NCI-H748 (cell line): Measurements from ENCODE around the gene CAPN14.
A peak's percentile ranks its signal among the peaks of the same experiment; 100 is the strongest.

Experiments
- DNase-seq: peaks from one replicate; lab custom pipeline; 2025; ENCODE audit not compliant: unreplicated experiment; lab: John Stamatoyannopoulos, UW

CAPN14 gene

DNA sequence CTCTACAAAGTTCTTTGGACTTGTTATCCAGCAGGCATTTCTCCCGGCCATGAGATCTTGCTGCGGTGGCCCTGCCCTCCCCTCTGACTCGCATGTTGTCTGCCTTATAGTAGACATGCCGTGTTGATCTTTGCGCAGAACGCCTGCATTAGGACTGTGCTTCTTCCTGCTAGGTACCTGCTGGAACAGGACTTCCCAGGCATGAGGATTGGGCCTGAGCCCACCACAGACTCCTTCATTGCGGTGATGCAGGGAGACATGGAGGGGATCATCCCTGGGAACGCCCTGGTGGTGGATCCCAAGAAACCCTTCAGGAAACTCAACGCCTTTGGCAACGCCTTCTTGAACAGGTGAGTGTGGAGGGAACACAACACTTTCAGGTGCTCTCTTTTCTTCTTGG is 26.8 kb upstream of the CAPN14 start:
- no peak for DNase-seq

DNA sequence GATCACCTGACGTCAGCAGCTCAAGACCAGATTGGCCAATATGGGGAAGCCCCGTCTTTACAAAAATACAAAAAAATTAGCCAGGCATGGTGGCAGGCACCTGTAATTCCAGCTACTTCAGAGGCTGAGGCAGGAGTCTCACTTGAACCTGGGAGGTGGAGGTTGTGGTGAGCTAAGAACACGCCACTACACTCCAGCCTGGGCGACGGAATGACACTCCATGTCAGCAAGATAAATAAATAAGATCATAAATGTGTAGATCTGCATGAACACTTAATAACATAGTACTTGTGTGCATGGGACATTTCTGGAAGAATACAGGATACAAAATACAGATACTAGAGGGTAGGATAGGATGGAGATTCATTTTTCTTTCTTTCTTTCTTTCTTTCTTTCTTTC is 25.7 kb upstream of the CAPN14 start:
- no peak for DNase-seq

DNA sequence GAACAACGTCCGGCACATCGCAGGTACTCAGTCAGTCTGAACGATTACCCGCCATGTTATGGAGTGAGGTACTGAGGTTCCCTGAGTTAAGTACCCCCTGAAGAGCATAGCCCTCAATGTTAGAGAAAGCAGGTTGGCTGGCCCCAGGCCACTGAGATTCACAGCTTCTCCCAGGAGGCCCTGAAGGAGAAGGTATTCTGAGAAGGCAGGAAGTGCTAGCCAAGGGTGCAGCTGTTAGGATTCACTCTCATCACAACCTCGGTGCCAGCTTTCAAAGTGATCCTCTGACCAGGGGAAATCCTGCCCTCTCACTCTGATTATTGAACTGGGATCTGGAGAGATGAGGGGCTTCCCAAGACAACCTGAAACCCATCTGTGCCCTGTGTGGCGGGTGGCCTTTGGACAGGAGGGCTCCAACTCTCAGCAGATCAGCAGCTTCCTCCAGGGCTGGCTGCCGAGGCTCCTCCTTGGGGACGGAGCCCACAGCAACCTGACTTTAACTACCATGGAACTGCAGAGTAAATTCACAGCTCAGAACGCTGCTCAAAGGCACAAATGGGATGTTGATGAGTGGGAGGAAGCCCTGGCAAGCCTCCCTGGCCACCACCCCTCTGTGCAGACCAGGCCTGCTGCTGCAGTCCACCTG is 24.4 kb upstream of the CAPN14 start:
- no peak for DNase-seq

DNA sequence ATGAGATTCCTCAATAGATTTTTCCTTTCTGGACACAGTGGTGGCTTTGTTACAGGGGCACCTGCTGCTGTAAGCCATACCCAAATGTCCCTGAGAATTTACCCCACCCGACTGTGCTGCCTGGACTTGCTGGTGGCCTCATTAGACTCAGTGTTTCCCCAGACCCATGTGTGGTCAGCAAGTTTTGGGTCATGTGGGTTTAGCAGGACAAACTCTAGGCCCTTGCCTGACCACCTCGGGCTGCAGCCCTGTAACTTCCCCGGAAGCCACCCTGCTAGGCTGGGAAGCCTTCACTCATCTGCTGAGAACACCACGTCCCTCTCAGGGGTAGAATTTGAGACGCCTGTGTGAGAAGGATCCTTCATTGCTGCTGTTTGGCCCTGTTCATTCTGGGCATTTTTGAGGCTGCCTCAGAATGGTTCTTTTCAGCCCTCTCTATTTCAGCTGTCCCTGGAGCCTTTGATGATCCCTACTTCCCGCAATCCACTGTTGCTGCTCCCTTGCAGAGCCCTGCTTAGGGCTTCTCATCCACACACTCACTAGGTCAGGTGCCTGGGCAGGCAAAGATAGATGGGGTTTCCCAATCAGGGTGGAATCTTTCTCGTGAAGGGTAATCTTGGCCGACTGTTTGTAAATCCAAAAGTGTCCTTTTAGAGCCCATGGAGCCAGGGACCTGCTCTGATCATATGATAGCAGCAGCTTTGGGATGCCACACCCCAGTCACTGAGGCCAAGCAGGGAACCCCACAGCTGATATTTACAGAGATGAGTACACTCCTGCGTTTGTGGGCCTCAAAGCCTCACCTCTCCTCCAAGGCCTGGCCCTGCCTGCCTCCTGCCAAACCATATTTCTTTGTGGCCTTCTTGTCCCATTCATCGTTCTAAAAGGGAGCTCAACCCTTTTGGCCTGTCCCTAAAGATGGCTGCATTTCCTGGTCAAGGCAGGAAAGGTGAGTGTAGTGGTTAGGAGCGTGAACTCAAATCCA is 23.4 kb upstream of the CAPN14 start:
- DNase-seq = no peak

DNA sequence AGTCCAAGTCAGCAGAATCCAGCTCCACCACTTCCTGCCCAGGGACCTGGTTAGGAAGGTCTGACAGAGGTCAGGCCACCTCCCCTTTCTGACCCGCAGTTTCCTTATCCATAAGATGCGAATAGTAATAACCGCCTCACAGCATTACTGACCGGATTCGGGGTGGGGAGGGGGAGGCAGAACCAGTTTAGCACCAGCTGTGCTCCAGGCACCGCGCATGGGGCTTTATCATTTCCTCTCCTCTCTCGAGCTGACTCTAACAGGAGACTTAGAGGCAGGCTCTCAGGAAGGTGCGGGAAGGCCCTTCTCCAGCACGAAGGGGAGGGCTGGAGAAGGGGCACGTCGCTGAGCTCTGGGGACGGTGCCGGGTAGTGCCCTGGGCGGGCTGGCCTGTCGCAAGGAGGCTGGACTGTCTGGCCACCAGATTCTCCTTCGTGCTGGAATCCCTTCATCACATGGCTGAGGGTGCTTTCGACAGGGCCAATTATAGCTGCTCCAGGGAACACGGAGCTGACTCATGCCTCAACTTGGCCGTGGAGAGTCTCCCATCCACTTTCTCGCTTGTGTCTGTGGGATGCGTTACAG is 22.4 kb upstream of the CAPN14 start:
- DNase-seq = no peak

DNA sequence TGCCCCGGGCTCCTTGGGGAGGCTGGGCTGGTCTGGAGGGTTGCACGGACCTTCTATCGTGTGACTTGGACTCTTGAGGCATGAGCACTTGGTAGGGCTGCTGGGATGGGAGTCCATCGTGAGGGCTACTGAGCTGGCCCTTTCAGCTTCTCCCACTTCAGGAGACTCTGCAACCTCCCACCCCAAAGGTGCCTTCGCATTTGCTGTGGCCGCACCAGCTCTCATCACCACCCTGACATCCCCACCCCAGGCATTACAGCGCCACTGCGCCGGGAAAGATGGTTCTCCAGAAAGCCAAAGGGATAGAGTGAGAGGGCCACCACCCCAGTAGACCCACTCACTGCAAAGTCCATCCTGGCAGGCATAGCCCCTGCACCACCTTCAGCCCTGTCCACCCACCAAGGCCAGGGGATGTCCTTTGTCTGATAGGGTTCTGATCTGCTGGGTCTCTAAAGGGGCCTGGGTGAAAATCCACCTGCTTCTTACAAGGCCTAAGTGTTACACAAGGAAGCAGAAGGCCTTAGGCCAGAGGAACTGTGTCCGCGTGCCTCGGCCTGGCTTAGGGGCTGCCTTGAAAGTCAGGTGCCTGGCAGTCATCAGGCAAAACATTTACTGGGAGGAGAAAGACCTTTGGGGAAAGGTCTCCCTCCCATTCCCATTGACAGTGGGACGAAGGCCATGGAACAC is 21.7 kb upstream of the CAPN14 start:
- no peak for DNase-seq

DNA sequence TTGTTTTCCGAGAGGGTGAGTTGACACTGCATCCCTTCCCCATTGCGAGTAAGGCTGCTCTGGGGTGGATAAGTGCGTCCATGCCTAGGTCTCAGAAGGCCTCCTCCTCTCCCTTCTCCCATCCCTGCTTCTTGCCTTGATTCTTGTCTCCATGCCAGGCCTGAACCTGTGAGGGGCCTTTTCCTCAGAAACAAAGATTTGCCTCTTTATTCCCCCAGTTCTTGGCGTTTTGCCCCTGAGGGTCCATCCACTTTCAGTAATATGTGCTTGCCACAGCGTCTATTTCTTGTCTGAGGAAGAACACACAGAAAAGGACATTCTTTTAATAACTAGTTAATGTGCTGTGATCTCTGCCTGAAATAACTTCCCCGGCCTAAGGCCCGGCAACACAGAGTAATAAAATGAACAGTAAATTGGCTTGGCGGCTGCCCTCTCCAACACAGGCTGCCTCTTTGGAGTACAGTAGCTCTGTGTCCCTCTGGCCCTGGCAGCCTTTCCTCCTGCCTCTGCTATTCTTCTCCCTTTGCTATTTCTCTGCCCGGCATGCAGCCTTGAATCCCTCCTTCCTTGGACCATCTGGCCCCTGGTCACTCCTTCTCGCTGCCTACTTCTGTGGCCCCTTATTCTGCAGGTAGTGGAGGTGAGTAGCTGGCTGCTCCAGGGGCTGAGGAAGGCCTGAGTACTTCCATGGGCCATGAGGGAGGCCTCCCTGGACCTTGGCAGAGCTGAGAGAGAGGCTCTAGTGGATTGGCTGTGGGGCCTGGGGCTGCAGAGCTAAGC is 21.0 kb upstream of the CAPN14 start:
- DNase-seq = no peak

DNA sequence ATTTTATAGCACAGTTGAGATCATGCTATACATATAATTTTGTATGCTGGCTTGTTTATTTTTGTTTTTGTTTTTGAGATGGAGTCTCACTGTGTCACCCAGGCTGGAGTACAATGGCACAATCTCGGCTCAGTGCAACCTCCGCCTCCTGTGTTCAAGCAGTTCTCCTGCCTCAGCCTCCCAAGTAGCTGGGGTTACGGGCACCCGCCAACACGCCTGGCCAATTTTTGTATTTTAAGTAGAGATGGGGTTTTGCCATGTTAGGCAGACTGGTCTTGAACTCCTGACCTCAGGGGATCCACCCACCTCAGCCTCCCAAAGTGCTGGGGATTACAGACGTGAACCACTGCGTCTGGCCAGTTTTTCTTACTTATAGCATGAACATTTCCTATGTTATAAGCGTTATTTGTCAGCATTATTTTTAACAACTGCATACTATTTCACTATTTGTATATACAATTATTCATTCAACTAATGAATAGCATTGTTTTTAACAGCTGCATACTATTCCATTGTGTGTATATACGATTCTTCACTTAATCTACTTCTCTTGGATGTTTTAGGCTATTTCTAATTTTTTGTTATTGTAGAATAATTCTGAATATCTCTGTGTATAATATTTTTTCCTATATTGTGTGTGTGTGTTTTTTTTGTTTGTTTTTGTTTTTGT is 20.2 kb upstream of the CAPN14 start:
- DNase-seq = no peak

DNA sequence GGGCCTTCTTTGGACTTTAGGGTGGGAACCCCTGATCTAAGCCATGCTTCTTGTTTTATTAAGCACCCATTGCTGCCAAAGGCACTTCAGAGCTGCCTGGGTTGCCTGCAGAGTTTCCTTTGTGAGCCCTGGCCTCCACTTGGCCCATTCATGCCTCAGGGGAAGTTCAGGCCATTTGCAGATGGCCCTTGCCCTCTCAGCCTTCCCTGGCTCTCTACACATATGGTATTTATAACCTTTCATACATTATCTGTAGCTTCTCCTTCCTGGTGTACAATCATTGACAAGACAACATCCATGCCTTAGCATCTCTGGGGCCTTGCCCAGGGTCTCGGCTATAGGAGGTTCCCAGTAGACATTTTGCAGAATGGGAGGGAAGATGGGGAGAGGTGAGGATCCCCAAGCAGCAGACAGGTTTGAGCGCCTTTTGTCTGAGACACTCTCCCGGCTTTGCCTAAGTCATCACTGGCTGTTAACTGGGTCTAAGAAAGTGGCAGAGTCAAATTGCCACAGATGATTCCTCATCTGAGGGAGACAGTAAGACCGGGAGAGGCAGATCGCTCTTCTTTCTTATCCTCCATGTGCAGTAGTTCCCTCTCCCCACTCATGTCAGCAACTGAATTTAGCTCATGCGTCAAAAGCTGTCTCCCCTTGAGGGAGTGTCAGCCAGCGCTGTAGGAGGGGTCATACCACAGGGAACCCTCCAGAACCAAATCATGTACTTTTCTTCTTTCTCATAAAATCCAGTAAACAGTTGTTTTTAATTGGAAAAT is 19.3 kb upstream of the CAPN14 start:
- no peak for DNase-seq

DNA sequence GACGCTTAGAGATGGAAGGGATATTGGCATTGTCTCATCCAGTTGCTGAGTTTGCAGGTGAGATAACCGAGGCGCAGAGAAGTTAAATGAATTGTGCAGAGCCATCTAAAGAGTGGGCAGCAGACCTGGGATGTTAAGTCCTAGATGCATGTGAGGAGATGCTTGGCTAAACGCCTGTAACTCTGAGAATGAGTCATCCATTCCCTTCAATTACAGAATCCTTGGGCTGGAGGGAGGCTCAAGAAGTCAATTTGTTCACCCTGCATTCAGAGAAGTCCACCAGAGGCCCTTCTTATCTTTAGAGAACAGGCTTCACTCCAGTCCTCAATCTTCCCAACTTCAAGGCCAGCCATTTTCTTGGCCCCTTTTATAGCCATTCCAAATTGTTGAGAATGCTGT is 18.2 kb upstream of the CAPN14 start:
- DNase-seq = no peak

DNA sequence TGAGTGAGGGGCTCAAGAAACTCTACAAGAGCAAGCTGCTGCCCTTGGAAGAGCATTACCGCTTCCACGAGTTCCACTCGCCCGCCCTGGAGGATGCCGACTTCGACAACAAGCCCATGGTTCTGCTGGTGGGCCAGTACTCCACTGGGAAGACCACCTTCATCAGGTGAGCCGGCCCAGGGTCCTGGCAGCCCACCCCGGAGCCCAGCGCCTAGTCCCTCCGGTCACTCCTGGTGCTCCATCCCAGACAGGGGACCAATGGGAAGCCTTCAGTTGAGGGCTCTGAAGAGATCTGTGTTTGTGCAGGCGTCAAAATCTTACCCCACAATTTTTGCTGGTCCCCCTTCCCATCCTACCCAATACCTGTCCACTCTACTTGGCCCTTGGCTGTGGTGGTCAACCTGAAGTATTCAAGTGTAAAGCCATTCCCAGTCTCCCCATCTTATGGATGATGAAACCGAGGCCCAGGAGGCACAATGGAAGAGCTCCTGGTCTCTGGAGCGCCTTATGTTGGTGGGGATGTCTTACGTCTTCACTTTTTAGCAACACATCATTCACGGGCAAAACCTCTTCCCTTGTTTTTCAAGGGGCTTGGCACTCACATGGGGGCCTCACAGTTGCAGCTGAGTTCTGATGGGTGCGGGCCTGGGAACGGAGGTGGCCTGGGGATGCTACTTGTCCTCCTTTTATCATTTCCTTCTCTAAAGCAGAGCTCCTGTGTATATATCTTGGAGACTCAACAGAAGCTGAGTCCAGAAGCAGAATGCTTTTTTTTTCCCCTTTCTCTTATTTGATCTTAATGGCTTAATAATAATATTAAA is 17.6 kb upstream of the CAPN14 start:
- DNase-seq = no peak

DNA sequence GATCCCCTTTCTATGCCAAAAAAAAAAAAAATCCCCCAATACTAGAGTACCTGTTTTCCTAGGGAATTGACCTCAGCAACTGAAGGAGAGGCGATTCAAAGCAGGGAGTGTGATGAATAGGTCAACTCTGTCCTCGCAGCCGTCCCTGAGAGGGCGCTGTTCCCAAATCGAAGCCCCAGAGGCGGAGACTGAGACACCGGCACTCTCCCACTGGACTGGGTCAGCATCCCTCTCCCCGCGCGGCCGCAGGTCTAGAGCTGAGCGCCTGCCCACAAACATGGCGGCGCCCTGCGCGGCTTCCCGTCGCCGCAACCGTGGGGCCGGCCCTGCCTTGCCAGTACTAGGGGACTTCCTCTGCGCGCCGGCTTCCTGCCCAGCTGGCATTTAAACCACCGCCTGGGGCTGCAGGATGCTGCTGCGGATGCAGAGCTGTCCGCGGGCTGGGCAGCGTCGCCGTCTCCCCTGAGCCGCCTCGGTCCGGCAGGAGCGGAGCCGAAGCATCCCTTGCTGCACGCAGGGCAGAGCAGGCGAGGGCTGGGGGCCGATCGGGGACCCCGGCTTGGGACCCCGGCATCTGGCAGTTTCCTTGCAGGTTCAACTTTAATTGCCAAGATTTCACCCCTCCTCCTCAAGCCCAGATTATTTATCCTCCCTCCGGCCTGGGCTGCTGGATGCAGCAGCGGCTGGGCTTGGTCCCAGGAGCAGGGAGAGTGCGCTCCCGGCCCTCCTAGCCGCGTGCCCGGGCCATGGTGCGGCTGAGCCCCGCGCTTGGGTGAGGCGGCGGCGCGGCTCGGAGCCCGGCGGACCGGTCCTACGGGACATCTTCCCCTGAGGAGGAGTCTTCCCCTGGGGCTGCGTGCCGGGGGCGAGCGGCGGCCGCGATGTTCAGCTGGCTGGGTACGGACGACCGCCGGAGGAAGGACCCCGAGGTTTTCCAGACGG is 16.7 kb upstream of the CAPN14 start, which contains the start of gene EHD3:
EHD3 (plus strand) TSS at position 412 of the 942 bp plus-strand sequence; CDS start at position 882, 470 bp downstream.
- DNase-seq = peak; percentile 93

DNA sequence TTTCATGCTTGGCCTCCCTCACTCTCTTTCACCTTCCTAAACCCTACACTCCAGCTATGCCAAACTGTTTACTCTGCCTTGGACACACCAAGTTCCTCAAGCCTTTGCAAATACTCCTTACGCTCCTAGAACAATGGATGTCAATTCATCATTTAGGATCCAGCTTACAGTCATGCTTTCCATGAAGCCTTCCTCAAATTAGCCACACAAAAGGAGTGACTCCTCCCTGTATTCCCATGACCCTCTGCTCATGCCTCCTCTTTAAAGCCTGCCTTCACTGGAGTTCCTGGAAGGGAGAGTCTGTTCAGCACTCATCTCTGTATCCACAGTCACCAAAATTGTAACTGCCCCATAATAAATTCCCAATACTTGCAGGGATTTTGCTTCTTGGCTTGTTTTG is 15.9 kb upstream of the CAPN14 start:
- peak; percentile 31 for DNase-seq

DNA sequence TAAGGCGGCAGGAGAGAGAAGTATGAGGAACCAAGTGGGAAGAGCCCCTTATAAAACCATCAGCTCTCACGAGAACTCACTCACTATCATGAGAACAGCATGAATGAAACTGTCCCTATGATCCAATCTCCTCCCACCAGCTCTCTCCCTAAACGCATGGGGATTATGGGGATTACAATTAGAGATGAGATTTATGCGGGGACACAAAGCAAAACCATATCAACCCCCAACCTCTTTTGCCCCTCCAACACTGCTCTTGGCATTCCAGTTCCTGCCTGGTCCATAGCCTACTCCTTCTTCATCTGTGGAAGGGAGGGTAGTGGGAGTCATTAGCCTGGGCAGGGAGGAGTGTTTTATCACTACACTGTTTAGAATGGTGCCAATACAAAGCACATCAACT is 15.3 kb upstream of the CAPN14 start:
- no peak for DNase-seq

DNA sequence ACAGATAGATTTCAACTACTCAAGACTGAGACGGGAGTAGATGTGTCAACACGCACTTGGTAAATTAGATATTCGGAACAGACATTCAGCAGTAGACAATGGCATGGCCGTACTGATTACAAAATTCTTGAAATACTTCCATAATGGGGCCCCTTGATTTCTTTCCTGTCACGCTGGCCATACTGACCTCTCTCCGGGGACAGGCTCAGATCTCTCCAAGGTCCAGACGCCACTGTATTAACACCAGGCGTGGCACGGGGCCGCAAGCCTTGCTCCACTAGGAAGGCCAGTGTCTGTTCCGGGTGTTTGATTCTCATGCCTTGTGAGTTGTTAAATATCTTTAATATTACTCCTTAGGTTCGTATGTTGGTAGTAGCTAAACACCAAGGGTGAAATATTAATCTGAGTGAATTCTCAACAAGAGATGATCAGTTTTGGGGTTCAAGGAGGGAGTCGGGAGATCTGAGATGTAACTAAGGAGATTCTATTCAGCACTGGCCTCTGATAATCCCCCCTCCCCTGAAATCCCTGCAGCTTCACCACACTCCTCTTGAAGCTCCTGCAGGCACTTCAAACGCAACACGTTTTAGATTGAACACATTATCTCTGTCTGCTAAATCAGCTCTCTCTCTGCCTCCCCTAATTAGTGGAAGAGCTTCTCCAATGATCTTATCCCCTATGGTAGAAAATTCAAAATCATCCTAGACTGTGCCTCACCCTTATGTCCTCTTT is 14.4 kb upstream of the CAPN14 start:
- DNase-seq = no peak

DNA sequence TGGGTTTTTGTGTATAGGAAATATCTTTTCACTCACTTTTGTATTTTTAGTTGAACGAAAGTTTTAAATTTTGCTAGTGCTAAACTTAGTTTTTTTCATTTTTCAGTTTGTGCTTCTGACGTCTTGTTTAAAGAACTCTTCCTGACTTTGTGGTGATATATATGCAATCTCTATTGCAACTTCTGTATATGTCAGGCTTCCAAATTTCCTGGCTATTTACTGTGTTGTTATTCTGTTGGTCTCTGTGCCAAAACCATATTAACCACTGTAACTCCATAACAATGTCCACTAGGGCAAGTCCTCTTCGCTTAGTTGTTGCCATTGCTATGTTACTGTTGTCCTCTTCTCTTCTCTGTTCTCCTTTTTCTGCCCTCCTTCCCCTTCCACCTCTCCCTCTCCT is 13.4 kb upstream of the CAPN14 start:
- DNase-seq = no peak

DNA sequence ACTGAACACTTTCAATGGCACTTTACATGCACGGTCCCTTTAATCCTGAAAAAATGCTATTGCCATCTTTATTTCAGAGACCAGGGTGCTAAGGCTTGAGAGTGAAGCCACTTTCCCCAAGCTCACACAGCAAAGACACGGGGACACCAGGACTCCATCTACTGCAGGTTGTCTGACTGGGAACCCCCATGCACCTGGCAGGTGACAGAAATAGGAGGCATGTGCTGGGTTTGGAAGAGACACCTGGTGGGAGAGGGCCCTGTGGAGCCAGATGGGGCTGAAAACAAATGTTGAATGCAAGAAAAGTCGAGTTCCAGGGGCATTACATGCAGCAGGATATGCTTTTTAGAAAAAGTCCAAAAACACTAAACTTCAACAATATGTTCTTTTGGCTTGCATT is 11.4 kb upstream of the CAPN14 start:
- no peak for DNase-seq
